GM12873 (cell line): ENCODE data around the gene NEDD4L.

Experiments used
- CTCF ChIP-seq: IDR thresholded peaks from 2 replicates; pipeline ENCODE4 v1.5.1; 2012; ENCODE audit warnings: low read depth, mild to moderate bottlenecking, moderate library complexity, low read length, control low read depth; ENCODE audit not compliant: insufficient read depth; ENCODE audit errors: missing control alignments

Gene NEDD4L

DNA sequence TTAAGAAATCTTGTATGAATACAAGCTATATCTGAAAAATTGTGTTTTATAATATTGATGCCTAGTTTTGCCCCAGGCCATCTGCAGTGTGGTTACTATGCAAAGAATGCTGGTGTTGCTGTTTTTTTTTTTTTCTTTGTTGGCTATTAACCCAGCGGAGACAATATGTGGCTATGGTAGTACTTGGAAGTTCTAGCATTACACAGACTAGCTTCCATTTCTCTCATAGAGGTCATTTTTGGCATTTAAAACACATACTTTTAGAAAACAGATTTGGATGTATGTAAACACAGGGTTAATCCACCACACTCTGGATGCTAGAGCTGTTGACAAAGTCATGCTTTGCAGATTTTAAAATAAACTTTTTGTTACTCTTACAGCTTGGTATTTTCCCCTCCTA is 209.8 kb downstream of the NEDD4L start:
- no peak for TF ChIP-seq CTCF

DNA sequence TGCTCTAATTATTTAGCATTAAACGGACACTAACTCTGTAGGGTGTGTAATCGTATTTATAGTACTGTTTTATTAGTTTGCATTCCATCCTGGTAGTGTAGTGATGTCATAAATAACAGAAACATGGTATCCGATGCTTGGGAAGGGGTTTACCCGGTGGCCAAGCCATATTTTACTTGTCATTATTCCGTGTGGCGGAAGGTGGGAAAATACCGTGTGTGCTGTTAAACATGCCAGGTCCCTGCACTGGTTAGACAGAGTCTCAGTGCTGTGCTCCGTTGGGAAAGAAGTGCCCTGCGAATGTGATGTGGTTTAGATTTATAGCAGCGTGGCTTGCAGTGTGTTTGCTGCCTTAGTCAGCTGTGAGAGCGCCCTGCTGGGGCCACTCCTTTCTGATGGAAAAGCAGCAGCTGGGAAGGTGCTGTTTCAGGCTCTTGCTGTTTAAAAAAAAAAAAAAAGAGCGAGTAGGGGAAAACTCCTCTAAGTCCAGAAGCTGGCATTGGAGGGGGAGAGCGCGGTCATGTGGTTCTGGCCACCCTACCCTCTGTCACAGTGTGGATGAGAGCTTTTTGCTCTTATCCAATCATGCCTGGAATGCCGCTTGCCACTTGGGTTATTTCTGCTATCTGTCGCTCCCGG is 211.0 kb downstream of the NEDD4L start:
- no peak for TF ChIP-seq CTCF

GRCh38 chr18:58255701-58256311 is 211.8 kb downstream of the NEDD4L start:
- no peak for TF ChIP-seq CTCF

DNA sequence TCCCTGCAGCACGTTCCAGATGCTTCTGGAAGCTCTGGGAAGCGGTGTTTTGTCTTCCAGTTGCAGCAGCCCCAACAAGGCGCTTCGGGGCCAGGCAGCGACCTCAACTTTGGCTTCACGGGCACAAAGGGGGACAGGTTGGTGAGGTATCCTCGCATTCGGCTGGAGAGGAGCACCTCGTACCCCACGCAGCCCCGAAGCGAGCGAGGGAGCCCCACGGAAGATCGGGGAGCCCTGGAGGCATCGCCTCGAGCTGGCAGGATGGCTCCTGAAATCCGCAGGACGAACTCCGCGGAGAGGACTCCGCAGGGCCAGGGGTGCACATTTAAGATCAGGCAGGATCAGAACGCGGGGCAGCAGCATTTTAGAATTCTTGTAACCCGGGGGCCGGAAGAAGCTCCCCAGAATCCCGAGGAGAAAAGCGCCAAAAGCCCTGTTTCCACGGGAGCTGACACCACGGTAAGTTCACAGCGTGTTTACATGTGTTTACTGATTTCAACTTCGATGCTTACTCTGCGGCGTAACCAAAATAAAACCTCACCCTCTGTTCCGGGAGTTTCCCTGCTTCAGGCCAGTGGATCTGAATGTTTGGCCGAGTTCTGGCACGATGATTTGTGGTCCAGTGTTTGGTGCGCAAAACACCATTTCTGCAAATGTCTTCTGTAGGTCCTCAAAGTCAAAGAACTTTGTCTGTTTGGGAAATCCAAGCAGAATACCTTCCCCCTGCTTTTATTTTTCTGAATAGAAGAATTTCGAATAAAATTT is 212.5 kb downstream of the NEDD4L start:
- TF ChIP-seq CTCF: no peak

- no peak for TF ChIP-seq CTCF
Observed at GRCh38 chr18:58257461-58257860, 213.4 kb downstream of the NEDD4L start.

DNA sequence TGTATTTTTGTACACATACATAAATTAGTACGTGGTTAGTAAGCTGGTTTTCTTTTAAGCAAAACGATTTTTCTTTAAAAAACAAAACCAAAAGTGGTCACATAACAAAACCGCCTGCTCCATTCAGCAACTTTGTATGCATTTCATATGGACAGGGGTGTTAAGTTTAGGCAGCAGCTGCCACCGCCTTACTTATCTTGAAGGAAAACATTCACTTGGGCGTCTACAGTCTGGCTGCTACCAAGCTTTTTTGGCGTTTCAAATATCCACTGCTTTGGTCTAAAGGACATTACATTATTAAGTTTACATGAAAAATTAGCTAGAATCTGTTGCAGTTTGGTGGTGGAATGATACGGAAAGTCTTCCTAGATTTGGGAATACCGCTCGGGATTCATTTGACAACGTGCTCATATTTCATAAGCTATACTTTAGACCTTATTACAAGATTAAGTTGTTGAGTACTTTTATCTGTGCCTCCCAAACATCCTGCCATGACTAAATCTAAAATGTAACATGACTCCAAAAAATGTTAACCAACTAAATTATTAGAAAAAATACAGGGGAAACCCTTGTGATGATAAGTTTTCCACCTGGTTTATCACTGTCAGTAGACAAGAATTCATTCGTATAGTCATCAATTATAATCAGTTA is 214.8 kb downstream of the NEDD4L start:
- no peak for TF ChIP-seq CTCF
